ENCODE data around the gene PTRH1.

Gene PTRH1

DNA sequence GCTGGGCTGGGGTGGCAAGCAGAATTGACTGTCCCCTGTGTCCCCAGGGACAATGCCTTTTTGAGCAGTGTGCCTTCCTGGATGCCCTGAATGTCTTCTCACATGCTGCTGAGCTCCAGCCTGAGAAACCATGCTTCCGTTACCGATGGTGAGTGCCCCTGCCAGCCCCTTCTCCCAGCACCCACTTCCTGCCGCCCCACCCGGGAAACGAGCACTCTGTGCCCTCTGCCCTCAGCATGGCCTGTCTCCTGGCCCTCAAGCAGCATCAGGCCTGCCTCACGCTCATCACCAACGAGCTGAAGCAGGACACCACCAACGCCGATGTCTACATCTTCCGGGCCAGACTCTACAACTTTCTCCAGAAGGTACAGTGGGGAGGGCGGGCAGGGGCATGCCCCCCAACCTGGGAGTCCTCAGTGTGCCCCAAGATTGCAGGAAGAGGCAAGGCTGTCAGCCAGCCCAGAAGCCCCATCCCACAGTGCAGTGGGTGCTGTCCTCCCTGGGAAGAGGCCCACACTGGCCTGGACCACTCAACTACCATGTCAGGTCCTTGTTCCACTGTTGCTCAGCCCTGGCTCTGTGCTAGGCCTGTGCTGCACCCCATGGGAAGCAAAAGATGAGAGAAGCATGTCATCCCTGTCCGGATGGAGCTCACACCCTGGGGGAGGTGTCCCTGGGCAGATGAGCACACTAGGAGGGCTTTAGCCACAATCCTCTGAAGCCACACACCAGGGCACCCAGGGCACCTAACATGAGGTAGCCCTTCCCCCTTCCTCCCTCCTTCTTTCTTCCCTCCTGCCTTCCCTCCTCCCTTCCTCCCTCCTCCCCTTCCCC lies 4.8 kb upstream of the PTRH1 start:
- no peak for DNase-seq (ENCODE audit: low read depth in 4 of 4, low spot score in 1 of 4)

DNA sequence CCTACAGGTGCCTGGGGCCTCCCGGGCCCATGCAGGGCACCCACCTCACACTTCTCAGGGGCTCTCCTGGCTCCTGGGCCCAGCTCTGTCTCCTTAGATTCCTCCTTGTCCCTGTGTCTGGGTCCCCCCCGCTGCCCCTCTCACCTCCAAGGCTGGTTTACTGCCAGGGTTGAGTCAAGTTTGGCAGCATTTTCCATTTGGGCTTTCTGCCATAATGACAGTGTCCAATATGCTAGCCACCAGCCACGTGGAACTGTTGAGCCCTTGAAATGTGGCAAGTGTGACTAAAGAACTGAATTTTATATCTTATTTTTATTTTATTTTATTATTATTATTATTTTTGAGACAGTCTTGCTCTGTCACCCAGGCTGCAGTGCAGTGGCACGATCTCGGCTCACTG lies 2.3 kb upstream of the PTRH1 start:
- no peak for DNase-seq (ENCODE audit: low read depth in 4 of 4, low spot score in 1 of 4)

DNA sequence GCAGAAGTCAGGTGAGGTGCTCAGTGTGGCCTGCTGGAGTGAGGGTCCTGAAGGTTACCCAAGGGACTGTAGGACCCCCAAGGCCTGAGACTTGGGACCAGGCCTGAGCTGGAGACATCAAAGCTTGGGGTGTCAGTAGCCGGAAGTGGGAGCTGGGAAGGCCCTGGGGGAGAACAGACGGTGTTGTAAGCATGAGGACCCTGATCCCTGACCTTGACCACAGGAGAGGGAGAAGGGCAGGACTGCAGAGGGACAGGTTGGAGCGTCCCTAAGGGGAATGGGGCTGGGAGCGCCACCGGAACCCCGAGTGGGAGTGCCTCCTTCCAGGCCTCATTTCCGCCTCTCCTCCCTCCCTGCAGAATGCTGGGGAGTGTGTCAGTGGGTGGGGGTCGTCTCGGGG lies 949 bp upstream of the PTRH1 start:
- DNase-seq (ENCODE audit: low read depth in 4 of 4, low spot score in 1 of 4): no peak

GRCh38 chr9:127714951-127715469 lies 453 bp downstream of the PTRH1 start:
- no peak for DNase-seq (ENCODE audit: low read depth in 4 of 4, low spot score in 1 of 4)

DNA sequence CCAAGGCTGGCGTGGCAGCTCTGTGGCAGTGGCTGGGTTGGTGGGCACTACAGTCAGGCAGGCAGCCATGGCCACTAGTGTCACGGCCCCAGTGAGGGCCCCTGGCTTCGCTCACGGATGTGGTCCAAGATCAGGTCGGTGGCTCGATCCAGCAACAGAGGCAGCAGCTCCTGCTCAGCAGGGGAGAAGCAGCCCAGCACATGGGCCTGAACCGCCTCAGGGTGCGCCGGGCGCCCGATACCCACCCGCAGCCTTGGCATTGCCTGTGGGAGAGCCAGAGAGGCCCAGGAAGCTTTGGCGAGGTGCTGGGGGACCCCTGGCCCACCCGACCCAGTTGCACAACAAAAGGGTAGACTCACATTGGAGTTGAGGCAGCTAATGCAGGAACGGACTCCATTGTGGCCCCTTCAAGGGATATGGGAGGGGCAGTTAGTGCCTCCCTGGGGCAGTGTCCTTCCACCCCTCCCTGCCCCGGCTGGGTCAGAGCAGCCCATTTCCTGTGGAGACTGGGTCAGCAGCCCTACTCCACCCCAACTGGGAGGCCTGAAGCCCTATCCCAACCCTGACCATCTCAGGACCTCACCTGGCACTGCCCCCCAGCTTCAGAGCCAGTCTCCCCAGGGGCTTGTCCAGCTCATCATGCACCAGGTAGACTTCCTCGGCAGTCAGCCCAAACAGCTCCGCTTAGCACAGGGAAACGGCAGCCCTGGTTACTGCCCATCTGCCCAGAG lies 1.3 kb downstream of the PTRH1 start:
- DNase-seq (ENCODE audit: low read depth in 4 of 4, low spot score in 1 of 4): no peak

- DNase-seq (ENCODE audit: low read depth in 4 of 4, low spot score in 1 of 4): no peak
Measured at GRCh38 chr9:127712867-127713266, 2.6 kb downstream of the PTRH1 start.

DNA sequence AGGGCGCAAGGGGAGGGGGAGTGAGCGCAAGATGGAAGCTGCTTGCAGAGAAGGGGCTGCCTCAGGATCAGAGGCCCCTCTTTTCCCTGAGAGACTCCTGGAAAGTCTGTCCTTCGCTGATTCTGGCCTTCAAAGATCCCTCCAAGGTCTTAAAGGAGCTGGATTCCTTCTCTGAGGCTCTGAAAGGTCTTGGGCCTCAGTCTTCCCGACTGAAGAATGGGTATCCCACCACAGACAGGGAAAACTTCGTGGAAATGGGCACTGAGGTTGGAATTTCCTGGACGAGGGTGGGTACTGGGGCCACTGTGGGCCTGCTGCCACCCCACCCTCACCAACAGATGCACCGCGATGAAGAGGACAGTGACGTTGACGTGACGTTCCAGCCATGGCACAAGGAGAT lies 3.1 kb downstream of the PTRH1 start:
- no peak for DNase-seq (ENCODE audit: low read depth in 4 of 4, low spot score in 1 of 4)

- no peak for DNase-seq (ENCODE audit: low read depth in 4 of 4, low spot score in 1 of 4)
Measured at GRCh38 chr9:127711831-127712274, 3.6 kb downstream of the PTRH1 start.

- no peak for DNase-seq (ENCODE audit: low read depth in 4 of 4, low spot score in 1 of 4)
Measured at GRCh38 chr9:127711226-127711701, 4.2 kb downstream of the PTRH1 start.

GRCh38 chr9:127710204-127710783 lies 5.2 kb downstream of the PTRH1 start:
- no peak for DNase-seq (ENCODE audit: low read depth in 4 of 4, low spot score in 1 of 4)

DNA sequence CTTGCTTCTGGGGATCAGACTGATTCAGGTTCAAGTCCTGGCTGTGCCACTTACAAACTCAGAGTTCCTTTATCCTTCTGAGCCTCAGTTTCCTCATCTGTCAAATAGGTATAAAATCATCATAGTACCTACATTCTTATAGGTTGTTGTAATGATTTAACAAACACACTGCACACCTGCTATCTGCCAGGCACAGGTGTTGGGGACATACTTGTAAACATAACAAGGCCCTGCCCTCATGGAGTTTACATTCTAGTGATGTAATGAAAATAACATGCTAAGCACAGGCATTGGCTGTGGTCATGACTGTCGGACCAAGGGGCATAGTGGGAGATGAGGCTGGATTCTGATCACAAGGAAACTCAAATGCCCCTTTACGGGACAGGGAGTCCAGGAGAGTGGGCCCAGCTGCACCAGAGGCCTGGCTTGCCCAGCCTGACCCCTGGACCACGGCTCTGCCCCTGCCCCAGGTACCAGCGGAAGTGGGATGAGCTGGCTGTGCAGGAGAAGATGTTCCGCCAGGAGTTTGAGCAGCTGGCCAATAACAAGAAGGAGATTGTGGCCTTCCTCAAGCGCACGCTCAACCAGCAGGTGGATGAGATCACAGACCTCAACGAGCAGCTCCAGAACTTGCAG lies 6.4 kb downstream of the PTRH1 start:
- DNase-seq (ENCODE audit: low read depth in 4 of 4, low spot score in 1 of 4): no peak

- no peak for DNase-seq (ENCODE audit: low read depth in 4 of 4, low spot score in 1 of 4)
Measured at GRCh38 chr9:127707766-127708165, 7.7 kb downstream of the PTRH1 start.

- no peak for DNase-seq (ENCODE audit: low read depth in 4 of 4, low spot score in 1 of 4)
Measured at GRCh38 chr9:127706836-127707241, 8.6 kb downstream of the PTRH1 start, which contains the start of gene CFAP157. CFAP157 (plus strand) TSS chr9:127706988; CDS start chr9:127707032, 44 bp downstream.

DNA sequence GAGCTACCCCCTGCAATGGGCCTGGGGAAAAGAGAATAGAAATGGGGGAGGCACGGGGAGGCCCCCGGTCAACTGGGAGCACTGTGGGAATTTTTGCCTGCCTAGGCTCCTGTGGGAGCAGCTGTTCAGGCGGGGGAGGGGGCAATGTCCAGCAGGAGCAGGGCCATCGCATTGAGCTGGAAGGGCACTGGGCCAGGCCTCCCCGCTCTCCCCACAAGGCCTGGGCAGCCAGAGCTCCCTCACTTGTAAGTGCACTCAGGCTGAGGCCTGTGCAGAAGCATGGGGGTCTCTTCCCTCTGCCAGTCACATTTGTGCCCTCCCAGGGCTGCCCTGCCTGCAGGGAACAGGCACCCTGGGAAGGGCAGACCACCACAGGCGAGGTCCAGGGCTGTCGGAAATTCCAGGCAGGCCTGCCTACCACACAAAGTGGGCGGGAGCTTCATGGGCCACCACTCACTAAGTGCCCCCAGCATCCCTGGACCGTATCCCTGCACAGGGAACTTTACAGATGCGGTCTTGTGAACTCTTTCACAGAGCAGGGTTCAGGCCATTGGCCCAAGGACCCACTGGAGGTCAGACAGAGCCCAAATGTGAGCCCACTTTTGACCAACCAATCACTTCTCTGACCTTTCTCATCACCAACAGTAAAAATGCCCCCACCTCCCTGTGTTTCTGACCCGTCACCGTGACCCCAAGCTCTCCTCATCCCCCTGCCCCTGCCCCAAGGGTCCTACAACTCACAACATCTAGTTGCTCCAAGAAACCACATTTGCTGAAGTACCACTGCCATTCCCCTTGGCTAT lies 9.7 kb downstream of the PTRH1 start:
- no peak for DNase-seq (ENCODE audit: low read depth in 4 of 4, low spot score in 1 of 4)

- DNase-seq (ENCODE audit: low read depth in 4 of 4, low spot score in 1 of 4): no peak
Measured at GRCh38 chr9:127703289-127703946, 12.0 kb downstream of the PTRH1 start.

- no peak for DNase-seq (ENCODE audit: low read depth in 4 of 4, low spot score in 1 of 4)
Measured at GRCh38 chr9:127700594-127701255, 14.7 kb downstream of the PTRH1 start.

- DNase-seq (ENCODE audit: low read depth in 4 of 4, low spot score in 1 of 4): no peak
Measured at GRCh38 chr9:127700140-127700539, 15.3 kb downstream of the PTRH1 start.

GRCh38 chr9:127698985-127699670 lies 16.3 kb downstream of the PTRH1 start:
- peak; percentile 57 to 80 (median 76) for DNase-seq (ENCODE audit: low read depth in 4 of 4, low spot score in 1 of 4)

GRCh38 chr9:127698386-127698785 lies 17.1 kb downstream of the PTRH1 start:
- DNase-seq (ENCODE audit: low read depth in 4 of 4, low spot score in 1 of 4): no peak
